Right forelimb (tissue), 1 donor: Measurements from ENCODE around the gene MACO1.
"Not testable (repeated sequence)": the region's sequence is repeated elsewhere in the genome, so short reads cannot be mapped to it uniquely, and the experiment has no call there.

Experiments used
- DNase-seq: peaks from one replicate; pipeline ENCODE4 v3.0.0-alpha.2; 2018

Gene MACO1

GRCh38 chr1:25458541-25459298 is 28.0 kb downstream of the MACO1 start:
- DNase-seq: no peak

DNA sequence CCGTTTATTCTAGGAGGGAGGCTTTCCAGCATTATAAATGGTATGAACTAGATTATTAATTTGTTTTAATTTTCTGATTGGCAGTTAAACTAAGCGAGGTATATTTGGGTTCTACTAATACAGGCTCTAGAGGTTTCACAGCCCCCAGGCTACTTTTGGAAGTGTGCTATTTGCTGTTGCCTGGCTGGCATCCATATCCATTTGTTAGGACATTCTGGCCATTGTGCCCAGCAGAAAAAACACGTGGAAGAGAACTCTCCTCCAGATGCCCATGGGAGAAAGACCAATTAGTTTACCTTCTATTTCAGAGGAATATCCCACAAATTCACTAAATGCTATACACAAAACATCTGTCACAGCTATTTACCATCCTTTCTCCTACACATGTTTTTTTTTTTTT is 29.3 kb downstream of the MACO1 start:
- no peak for DNase-seq

DNA sequence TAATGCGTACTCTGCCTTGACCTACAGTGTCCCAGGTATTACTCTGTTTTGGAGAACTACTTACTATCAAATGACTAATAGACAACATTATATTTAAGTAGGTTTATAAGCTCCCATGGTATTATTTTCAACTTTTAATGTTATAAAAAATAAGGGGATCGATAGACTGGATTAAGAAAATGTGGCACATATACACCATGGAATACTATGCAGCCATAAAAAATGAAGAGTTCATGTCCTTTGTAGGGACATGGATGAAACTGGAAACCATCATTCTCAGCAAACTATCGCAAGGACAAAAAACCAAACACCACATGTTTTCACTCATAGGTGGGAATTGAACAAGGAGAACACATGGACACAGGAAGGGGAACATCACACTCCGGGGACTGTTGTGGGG is 30.1 kb downstream of the MACO1 start:
- not testable (repeated sequence) for DNase-seq

GRCh38 chr1:25461849-25462248 is 31.2 kb downstream of the MACO1 start:
- no peak for DNase-seq

DNA sequence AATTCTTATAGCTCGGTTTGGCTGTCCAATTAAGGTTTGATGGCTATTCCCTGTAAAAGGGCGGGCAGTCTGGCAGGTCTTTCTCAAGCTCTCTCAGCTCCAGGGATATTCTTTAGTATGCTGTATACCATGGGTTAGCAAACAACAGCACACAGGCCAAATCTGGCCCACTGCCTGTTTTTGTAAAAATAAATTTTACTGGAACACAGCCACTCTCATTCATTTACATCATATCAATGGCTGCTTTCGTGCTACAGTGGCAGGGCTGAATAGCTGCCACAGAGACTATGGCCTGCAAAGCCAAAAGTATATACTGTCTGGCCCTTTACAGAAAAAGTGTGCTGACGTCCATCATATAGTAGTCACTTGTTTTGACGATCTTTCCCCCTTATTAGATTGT is 32.0 kb downstream of the MACO1 start:
- DNase-seq: no peak

DNA sequence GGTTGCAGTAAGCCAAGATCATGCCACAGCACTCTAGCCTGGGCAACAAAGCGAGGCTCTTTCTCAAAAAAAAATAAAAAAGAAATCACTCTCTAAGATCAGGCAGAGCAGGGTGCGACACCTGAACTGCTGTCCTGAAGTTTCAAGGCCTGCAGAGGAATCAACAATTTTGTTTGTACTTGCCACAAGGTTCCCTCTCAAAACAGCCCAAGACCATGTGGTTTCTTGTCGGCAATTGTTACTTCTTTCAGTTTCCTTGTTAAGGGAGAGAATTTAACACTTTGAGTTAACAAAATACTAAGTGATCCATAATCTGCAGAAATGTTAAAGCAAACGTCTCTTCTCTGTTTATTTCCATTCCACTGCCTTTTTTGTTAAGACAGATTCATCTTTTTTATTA is 36.5 kb downstream of the MACO1 start:
- no peak for DNase-seq

- no peak for DNase-seq
Measured at GRCh38 chr1:25467616-25468015, 36.9 kb downstream of the MACO1 start.

DNA sequence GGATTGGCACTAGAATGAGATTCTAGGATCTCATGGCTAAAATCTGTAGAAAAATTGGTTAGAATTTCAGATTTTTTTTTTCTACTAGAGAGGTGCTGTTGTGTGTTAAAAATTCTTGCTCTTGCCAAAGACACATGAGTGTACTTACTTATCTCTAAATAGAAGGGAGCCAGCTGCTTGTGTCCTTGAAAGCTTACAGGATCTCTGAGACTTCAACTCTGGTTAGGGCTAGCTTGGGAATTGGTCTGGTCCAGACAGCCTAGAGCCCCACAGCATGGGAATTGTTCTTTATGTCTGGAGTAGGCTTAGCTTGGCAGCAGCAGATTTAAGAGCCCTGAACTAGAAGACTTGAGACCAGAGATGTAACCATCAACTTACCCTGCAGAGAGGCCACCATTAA is 37.3 kb downstream of the MACO1 start:
- DNase-seq: no peak

DNA sequence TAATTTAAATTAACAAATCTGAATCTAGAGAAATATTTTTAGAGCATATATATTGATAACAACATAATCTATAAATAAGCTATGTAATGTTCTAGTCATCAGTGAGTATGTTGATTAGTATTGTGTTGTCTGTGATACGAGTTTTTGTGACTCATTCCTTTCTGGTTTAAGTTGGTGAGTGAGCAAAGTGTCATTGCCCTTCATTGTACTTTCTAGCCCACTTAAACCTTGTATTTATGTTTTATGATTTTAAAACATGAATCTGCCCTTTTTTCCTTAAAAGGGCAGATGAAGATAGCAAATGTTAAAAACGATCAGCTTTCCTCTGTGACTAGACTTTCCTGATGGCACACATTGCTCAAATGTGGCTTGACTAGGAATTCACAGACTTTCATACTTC is 38.5 kb downstream of the MACO1 start:
- no peak for DNase-seq

- no peak for DNase-seq
Measured at GRCh38 chr1:25472471-25472870, 41.8 kb downstream of the MACO1 start.

- DNase-seq: no peak
Measured at GRCh38 chr1:25473653-25474225, 43.0 kb downstream of the MACO1 start.

DNA sequence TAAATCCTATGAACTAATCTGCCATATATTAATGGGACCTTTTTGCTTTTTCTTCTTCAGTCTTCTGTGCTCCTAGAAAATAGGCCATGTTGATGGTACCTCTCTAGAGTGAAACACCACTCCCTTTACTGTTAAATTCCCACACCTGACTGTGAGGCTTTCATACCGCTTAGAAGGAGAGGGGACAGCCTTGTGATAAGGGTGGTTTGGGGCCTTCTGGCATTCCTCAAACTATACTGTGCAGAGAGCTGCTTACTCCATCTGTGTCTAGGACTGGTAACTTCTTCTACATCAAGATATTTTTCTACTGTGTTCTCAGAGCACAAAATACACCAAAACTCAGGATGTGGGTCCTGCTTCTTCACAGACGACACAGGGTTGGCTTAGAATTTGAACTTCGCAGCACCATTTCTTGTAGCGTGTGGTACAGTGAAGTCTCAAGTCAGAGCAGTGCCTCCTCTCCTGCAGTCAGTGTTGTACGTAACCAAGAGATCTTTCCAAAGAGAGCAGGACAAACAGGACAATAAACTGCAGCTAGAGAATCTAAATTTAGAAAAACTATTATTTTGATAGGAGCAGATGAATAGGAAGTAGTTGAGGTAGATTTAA is 43.8 kb downstream of the MACO1 start:
- DNase-seq: no peak

DNA sequence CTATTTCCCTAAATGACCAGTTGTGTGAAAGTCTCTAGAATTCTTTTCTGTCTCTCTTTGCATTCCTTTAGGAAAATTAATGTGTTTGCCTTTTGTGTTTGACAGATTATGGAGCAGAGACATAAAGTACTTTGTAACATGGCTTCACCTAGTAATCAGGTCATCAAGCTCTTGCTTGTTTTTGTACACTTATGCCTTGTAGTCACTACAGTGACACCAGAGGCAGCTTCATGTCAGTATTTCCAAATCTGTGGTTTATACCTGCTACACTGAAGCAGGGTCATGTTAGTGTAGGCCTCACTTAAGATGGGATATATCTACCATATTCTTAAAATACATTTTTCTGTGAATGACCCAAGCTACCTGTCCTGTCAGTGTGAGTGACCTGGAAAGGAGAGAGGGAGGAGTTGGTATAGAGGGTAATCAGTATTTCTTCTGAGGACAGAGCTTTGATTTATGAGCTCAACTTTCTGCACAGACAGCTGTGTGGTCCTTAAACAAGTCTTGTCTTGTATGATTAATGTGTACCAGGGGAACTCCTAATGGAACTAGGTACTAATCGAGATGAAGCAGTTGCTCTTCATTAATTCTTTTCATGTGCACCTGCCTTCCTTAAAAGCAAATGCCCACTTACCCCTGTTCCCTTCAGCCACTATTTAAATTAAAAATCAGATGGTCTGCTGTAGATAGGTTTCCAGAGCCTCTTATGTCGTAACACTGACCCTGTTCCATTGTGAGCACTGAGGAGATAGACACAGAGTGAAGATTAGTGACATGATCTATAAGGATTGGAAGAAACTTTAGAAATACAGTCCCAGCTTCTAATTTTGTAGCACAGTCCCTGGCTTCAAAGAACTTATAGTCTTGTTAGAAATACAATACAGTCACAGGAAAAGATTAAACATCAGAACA is 45.7 kb downstream of the MACO1 start:
- no peak for DNase-seq

DNA sequence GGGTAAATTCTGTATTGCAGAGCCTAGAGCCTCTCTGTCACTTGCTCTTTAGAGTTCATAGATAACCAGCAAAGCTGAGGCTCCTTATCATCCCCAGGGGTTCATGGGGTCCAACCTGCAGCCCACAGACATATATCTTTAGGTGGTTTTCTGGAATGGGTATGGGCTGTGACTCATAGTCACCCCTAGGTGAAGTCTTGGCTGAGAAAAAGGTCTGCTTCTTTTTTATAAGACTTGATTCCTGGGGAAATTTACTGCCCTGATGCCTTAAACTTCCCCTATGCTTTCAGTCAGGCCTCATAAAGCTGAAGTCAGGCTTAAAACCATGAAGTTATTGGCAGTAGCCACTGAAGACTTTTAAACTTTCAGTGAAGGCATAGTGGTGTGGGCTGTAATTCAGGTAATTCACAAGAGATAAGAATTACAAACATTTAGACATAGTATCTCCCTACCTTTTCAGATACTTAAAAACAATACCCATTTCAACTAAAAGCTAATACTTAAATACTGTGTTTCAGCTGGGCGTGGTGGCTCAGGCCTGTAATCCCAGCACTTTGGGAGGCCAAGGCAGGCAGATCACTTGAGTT is 46.8 kb downstream of the MACO1 start:
- DNase-seq: no peak

- no peak for DNase-seq
Measured at GRCh38 chr1:25478633-25479032, 47.9 kb downstream of the MACO1 start.

GRCh38 chr1:25481625-25482024 is 50.9 kb downstream of the MACO1 start:
- no peak for DNase-seq

- no peak for DNase-seq
Measured at GRCh38 chr1:25482211-25482610, 51.5 kb downstream of the MACO1 start.

DNA sequence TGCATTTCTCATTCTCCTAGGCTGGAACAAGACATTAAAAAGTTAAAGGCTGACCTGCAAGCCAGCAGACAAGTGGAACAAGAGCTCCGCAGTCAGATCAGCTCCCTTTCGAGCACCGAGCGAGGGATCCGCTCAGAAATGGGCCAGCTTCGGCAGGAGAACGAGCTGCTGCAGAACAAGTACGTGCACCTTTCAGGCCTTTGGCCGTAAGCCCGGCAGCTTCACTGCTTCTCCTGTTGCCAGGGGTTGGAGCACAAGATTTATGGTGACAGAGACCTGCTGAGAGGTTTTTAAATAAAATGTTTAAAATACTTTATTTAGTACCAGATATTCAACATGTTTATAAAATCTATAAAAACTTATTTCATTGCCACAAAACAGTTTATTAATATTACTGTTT is 53.4 kb downstream of the MACO1 start:
- no peak for DNase-seq

DNA sequence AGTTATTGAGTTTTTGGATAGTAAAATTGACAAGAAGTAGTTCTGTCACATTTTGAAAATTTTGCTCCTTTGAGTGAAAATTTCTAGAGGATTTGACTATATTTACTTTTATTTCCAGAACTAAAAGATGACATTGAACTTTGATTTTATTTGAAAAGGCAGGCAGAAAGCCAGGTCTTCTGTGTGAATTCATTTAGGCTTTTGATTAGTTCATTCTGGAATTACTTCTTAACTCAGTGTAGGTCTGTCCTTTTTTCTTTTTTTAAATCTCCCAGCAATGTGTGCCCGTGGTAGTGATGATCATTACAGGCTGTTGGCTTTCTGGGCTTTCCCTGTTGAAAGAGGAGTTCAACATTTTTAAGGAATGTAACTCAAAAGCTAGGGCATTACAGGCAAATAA is 53.8 kb downstream of the MACO1 start:
- DNase-seq: no peak

GRCh38 chr1:25485536-25486411 is 55.1 kb downstream of the MACO1 start:
- DNase-seq: no peak

DNA sequence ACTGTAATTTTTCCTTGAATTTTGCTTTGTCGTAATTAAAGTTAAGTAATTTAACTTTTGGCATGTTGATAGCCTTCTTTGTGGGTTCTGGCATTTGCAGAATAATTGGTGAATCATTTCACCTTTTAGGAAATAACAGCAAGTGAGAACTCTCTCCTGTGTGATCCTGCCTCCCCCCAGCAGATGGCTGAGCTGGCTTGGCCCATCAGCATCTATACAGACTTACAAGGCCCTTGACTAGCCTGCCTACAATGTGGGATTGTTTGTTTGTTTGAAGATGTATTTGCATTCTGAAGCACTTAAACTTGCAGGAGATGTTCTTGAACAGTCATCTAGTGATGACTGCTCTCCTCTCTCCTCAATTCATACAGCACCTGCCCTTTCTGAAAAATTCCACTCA is 55.9 kb downstream of the MACO1 start:
- no peak for DNase-seq

DNA sequence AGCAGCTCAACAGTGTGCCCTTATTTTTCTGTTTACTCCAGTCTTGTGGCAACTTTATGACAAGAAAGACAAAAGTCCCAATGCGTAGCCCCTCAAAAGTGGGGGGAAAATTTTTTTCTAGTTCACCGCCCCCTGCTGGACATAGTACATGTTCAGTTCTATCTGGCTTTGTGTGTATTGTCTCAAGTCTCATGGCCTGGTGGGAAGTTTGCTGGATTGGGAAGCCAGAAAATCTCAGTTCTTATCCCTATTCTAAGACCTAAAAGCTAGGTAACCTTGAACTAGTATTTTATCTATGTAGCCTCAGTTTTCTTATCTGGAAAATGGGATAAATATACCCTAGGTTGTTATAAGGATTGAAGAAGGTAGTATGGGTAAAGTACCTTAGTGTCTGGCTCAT is 56.9 kb downstream of the MACO1 start:
- DNase-seq: no peak
